Skeletal muscle satellite cell (primary cell): Measurements from ENCODE around the gene PLCB3.

Experiments used
- H3K27me3 ChIP-seq: 2 replicates; pipeline ENCODE4 v1.7.0; 2013; ENCODE audit warnings: low read length; ENCODE audit not compliant: control insufficient read depth, insufficient read depth
- H3K36me3 ChIP-seq: 2 replicates; pipeline ENCODE4 v1.7.0; 2013; ENCODE audit warnings: mild to moderate bottlenecking, control low read depth, low read length; ENCODE audit not compliant: insufficient read depth
- H3K4me1 ChIP-seq: 2 replicates; pipeline ENCODE4 v1.7.0; 2013; ENCODE audit warnings: low read length; ENCODE audit not compliant: control insufficient read depth, insufficient read depth
- H3K4me2 ChIP-seq: 2 replicates; pipeline ENCODE4 v1.7.0; 2013; ENCODE audit warnings: mild to moderate bottlenecking, low read length
- H3K4me3 ChIP-seq: 2 replicates; pipeline ENCODE4 v1.7.0; 2013; ENCODE audit warnings: low read length
- H3K9ac ChIP-seq: 2 replicates; pipeline ENCODE4 v1.7.0; 2013; ENCODE audit warnings: mild to moderate bottlenecking, low read depth, low read length, moderate library complexity
- H3K9me3 ChIP-seq: replicated peaks from 2 replicates; pipeline ENCODE4 v1.7.0; 2013; ENCODE audit warnings: mild to moderate bottlenecking, control low read depth, low read length

PLCB3 gene

GRCh38 chr11:64298966-64299846 is 47.9 kb downstream of the PLCB3 start:
- Histone ChIP-seq H3K4me1 (peaks cover 20% of the 10 kb centered on the region), H3K4me2 (peak overlapping the region; percentile 79), H3K27me3 (peaks cover 63% of the 10 kb centered on the region), H3K36me3 (no peaks in the 10 kb centered on the region), H3K9ac (peak overlapping the region; percentile 38), H3K9me3 (no peaks in the 10 kb centered on the region), H3K4me3 (peak overlapping the region; percentile 59)

DNA sequence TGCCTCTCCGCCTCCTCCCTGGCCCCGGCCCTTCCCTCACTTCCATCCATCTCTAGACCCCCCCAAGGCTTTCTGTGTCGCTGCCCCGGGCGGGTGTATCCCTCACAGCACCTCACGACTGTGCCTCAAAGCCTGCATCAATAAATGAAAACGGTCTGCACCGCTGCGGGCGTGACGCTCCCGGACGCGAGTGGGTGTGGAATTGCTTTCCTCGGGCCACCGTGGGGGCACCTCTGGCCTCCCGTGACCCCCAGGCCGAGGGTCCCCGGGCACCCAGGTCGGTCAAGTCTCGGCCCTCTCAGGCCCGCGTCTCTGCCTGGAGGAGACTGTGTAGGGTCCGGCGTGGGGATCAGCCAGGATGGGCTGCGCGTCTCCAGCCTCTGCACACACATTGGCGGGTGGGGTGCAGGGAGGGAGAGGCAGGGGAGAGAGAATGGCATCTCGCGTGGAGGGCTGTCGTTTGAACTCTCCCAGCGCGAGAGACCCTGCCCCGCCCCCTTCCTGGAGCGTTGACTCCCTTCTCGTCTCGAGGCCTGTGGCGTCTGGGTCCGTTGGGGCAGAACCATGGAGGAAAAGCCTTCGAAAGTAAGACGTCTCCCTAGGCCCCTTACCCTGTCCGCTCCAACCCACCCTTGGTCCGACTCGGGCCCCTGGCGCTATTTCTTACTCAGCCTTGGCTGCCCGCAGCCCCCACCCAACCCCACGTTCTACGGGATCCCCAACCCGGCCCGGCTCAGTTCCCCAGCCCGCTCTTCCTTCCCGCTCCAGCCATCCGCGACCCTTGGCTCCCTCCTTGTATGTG is 48.7 kb downstream of the PLCB3 start, which contains the start of gene CATSPERZ:
TSS of gene CATSPERZ (plus strand) at position 512 of the 802 bp plus-strand sequence. CDS start at position 565, 53 bp downstream.
- Histone ChIP-seq H3K9ac (peak within 1 kb of the TSS; percentile 38), H3K4me1 (peaks cover 21% of the 10 kb centered on the region), H3K9me3 (no peaks in the 10 kb centered on the region), H3K27me3 (peaks cover 58% of the 10 kb centered on the region), H3K4me2 (peak within 1 kb of the TSS; percentile 79), H3K4me3 (peak within 1 kb of the TSS; percentile 59), H3K36me3 (no peaks in the 10 kb centered on the region)

DNA sequence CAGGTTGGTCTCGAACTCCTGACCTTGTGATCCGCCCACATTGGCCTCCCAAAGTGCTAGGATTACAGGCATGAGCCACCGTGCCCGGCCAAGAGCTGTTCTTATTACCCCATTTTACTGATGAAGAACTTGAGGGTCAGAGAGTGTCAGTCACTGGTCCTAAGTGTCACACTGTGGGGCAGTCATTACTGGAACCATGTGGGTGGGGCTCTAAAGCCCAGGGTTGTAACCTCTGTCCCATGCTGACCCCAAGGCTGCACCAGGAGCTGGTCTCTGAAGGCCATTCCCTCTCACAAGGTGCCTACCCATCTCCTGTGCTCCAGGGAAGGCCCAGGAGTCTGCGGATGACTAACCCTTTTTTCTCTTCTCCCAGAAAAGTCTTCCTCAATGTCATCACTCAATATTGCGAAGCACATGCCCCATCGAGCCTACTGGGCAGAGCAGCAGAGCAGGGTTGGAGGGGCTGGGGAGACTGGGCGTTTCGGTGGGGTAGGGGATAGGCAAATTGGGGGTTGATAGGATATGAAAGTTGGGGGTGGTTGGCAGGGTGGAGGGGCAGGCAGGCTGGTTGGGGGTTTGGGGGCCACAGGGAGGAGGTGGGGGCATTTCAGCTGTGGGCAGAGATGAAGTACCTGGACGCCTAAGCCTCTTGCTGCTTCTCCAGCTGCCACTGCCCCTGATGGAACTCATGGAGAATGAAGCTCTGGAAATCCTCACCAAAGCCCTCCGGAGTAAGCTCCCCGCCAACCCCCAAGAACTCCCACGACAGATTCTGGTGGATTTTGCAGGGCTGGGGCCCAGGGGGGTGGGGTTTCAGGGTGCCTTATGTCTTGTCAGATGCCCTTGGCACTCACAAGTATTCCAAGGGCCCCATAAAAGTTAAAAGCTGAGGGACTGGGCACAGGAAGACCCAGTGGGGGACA is 52.0 kb downstream of the PLCB3 start:
- Histone ChIP-seq H3K9ac (no peak overlapping the region), H3K4me1 (peaks cover 29% of the 10 kb centered on the region)

GRCh38 chr11:64304032-64304315 is 52.6 kb downstream of the PLCB3 start:
- Histone ChIP-seq H3K4me3 (peak overlapping the region; percentile 80), H3K9me3 (no peaks in the 10 kb centered on the region), H3K27me3 (peaks cover 19% of the 10 kb centered on the region), H3K4me1 (peaks cover 29% of the 10 kb centered on the region), H3K36me3 (no peaks in the 10 kb centered on the region), H3K4me2 (peak overlapping the region; percentile 97), H3K9ac (no peak overlapping the region)

More for the DNA sequence above, 52.0 kb downstream of the PLCB3 start:
- Histone ChIP-seq H3K27me3 (peaks cover 25% of the 10 kb centered on the region), H3K9me3 (no peaks in the 10 kb centered on the region), H3K4me3 (no peak overlapping the region), H3K4me2 (no peak overlapping the region), H3K36me3 (no peaks in the 10 kb centered on the region)

DNA sequence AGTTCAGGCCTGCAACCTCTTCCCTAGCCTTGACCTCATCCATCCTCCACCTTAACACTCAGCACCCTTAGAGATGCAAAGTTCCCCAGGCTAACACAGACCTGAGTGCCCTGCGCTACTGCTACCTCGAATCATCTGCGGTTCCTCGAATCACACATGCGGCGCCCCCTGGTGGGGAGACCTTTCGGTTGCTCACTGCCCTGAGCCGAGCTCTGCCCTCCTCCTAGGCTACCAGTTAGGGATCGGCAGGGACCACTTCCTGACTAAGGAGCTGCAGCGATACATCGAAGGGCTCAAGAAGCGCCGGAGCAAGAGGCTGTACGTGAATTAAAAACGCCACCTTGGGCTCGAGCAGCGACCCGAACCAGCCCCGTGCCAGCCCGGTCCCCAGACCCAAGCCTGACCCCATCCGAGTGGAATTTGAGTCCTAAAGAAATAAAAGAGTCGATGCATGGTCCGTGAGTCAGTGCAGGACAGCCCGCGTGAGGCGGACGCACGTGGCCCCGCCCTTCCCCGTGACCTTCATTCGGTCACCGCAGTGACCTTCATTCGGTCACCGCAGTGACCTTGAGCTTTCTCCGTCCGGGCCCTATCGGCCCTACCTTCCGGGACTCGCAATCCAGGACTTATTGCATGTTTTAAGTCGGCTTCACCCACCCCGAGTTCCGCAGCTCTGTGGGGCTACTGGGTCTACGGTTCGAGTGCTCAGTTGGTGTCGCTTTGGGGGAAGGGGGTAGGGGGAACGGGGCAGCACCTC is 53.2 kb downstream of the PLCB3 start:
- Histone ChIP-seq H3K4me1 (peaks cover 28% of the 10 kb centered on the region), H3K9ac (peak overlapping the region; percentile 67), H3K9me3 (no peaks in the 10 kb centered on the region), H3K27me3 (peaks cover 14% of the 10 kb centered on the region), H3K4me2 (peak overlapping the region; percentile 97), H3K36me3 (no peaks in the 10 kb centered on the region), H3K4me3 (peak overlapping the region; percentile 80)

GRCh38 chr11:64305075-64305690 is 53.9 kb downstream of the PLCB3 start, which contains the start of gene ESRRA:
Gene ESRRA (plus strand): TSS chr11:64305524. CDS start chr11:64307180, 1,656 bp downstream.
- peaks cover 21% of the 10 kb centered on the region for H3K4me1 ChIP-seq
- no peaks in the 10 kb centered on the region for H3K9me3 ChIP-seq
- peak within 1 kb of the TSS; percentile 97 for H3K4me2 ChIP-seq
- H3K9ac ChIP-seq, result peak within 1 kb of the TSS; percentile 84
- no peaks in the 10 kb centered on the region for H3K36me3 ChIP-seq
- H3K4me3 ChIP-seq, result peak within 1 kb of the TSS; percentile 80
- H3K27me3 ChIP-seq, result peaks cover 7% of the 10 kb centered on the region

GRCh38 chr11:64305691-64306562 is 54.6 kb downstream of the PLCB3 start:
- H3K9me3 ChIP-seq, result no peaks in the 10 kb centered on the region
- H3K4me3 ChIP-seq, result peak overlapping the region; percentile 75
- H3K4me2 ChIP-seq, result peak overlapping the region; percentile 96
- H3K36me3 ChIP-seq, result no peaks in the 10 kb centered on the region
- no peaks in the 10 kb centered on the region for H3K27me3 ChIP-seq
- peaks cover 14% of the 10 kb centered on the region for H3K4me1 ChIP-seq
- peak overlapping the region; percentile 84 for H3K9ac ChIP-seq

DNA sequence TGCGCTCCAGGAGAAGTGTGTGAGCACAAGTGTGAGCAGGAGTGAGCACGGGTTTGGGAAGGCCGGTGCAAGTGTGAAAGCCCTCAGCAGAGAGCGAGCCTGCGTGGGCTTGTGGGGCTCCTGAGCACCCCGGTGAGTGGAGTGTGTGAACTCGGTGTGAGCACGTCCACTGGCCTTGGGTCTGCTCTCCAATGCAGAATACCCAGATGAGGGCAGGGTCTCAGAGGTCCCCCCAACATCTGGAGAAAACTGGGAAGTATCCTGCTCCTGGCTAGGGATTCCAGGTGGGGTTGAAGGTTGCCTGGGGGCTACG is 55.2 kb downstream of the PLCB3 start:
- Histone ChIP-seq H3K27me3 (no peaks in the 10 kb centered on the region), H3K9me3 (no peaks in the 10 kb centered on the region), H3K9ac (peak overlapping the region; percentile 84), H3K4me3 (peak overlapping the region; percentile 75), H3K36me3 (no peaks in the 10 kb centered on the region), H3K4me1 (peaks cover 13% of the 10 kb centered on the region), H3K4me2 (peak overlapping the region; percentile 96)

- peak overlapping the region; percentile 84 for H3K9ac ChIP-seq
- H3K9me3 ChIP-seq, result no peaks in the 10 kb centered on the region
- H3K27me3 ChIP-seq, result no peaks in the 10 kb centered on the region
- H3K4me1 ChIP-seq, result peaks cover 13% of the 10 kb centered on the region
- H3K4me3 ChIP-seq, result peak overlapping the region; percentile 75
- H3K36me3 ChIP-seq, result no peaks in the 10 kb centered on the region
- H3K4me2 ChIP-seq, result peak overlapping the region; percentile 96
Measured at GRCh38 chr11:64306876-64307622, 55.7 kb downstream of the PLCB3 start.
